Vein endothelial cell (primary cell): Measurements from ENCODE around the gene IRX1. TPM values are rescaled to one million over a fixed set of nuclear protein-coding genes. Genes with fewer than 3 reads are reported as not detected.

Source experiments
- total RNA-seq: library from RNA; depleted of rRNA; stranded (reverse); fragments of >200 nt; gene quantifications from 2 replicates; pipeline ENCODE4 v1.2.3, GENCODE V29; 2012

IRX1 gene
- not detected in 2 replicates for total RNA-seq

DNA sequence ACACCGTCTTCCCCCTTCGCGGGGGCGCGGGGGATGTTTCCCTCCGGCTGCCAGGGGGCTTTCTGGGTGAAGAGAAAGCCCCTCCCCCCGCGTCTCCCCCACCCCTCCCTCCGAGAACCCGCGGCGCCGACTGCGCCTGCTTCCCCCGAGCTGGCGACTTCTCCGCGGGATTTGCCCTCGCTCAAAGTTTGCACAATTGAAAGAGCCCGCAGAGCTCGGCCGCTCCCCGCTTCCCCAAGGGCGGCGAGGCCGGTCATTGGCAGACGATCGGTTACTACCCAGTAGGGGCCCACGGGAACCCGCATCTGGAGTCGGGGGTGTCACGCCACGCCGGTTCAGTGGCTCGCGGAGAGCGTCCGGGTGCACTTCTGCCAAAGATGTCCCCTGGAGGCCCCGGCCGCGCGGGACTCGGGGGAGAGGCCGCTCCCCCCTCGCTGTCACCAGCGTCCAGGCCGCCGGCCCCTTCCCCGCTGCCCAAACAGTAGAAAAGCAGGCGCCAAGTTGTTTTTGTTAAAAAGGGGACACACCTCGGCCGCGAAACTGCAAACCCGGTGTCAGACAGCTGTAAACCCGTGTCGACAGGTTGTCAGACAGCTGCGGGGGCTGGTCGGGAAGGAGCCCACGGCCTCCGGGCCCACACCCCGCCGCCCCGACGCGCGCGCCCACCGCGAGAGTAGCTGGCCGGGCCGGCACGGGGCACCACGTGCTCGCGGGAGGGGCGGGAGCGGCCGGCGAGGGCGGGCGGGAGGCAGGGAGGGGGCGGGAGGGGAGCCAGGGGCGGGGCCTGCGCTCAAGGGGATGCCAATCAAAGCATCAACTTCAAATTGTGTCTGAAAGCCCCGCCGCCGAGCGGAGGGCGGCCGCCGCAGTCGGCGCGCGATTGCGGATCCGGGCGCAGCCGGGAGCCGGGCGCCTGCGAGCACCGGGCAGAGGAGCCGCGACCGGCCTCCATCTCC lies at the start of gene IRX1:
Gene IRX1, plus strand, starts transcription at position 827 of the 956 bp plus-strand sequence. CDS start 274 bp downstream, outside the sequence.

